ENCODE measurements around the gene NDST1. TPM values are rescaled to one million over a fixed set of nuclear protein-coding genes. Genes with fewer than 3 reads are reported as not detected.
A peak's percentile ranks its signal among the peaks of the same experiment; 100 is the strongest.

Gene NDST1
- total RNA-seq, 4 donors from 2014 or later, result 68.8 to 104 (median 96.4) TPM

DNA sequence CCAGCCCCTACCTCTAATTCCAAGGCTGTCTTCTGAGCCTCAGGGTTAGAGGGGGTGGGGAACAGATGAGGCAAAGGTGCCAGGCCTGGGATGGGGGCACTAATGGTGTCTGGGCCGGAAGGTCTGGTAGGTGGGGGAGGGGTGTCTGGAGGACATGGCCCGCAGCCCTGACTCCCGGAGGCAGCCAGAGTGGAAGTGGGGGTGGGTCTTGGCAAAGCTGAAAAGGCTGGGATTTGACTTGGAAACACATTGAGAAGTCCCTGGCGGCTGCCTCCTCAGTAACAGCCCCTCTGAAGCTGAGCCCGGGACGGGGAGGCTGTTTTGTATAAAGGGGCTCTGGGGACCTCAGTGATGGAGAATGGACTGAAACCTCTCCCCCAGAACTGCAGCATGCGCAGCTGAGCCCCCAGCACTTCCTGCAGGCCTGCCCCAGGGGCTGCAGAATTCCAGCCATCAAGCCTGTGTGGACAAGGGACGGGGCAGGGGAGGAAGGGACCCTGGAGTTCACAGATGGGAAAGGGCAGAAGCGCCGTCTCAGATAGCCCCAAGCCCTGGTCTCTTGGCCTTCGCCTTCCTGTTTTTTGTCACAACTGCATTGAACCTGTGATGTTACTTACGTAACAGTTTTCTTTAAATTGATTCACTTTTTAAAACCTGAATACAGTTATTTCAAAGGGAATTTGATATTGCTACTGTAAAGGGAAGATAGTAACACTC, 83.2 kb downstream of the NDST1 start:
- no peaks in the 10 kb centered on the region for H3K27me3 ChIP-seq
- intact Hi-C loops (cut with DNase I; ENCODE audit: low total_unique reads) (no loop called here), in situ Hi-C loops (cut with MboI; ENCODE audit: low pct_ligation_motif_present in 1 of 4, low pct_unique_long_range_greater_than_20kb in 1 of 4, low sequenced_read_pairs in 3 of 4) (no loop called here)
- H3K27ac ChIP-seq, result peak overlapping the region; percentile 68 to 81 (median 76)
- no peaks in the 10 kb centered on the region for H3K36me3 ChIP-seq
- TF ChIP-seq POLR2AphosphoS5 (IDR thresholded peaks at IDR 0.05), result no peak
- no peak for TF ChIP-seq POLR2A (IDR thresholded peaks at IDR 0.05)
- H3K4me1 ChIP-seq, result peaks cover 14 to 61% (median 44%) of the 10 kb centered on the region in 4 donors
- 39 to 48% methylated on average over 5 to 12 of the region's 12 CpGs for WGBS, 2 donors (ENCODE audit: low coverage in 1 of 2)
- no peaks in the 10 kb centered on the region for H3K9me3 ChIP-seq
- no peak for DNase-seq
- no peak overlapping the region for H3K4me3 ChIP-seq

DNA sequence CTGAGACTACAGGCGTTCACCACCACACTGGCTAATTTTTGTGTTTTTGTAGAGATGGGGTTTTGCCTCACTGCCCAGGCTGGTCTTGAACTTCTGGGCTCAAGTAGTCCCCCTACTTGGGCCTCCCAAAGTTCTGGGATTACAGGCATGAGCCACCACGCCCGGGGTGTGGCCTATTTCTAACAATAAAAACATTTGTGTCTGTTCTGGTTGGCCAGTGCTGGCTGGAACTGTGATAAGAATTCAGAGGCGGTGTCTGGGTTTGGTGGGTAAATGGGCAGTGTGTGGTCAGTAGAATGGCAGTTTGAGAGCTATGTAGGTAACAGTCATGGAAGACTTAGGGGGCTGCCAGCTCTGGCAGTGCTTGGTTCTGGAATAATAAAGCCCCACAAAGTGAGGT, 85.7 kb downstream of the NDST1 start:
- Histone ChIP-seq H3K36me3 (no peaks in the 10 kb centered on the region), H3K27me3 (no peaks in the 10 kb centered on the region), H3K4me1 (peaks cover 14 to 51% (median 37%) of the 10 kb centered on the region in 4 donors), H3K27ac (peak overlapping the region in 3 of 4 donors; percentile 4 to 36 (median 18)), H3K4me3 (no peak overlapping the region), H3K9me3 (no peaks in the 10 kb centered on the region)
- intact Hi-C loops (cut with DNase I; ENCODE audit: low total_unique reads) (no loop called here), in situ Hi-C loops (cut with MboI; ENCODE audit: low pct_ligation_motif_present in 1 of 4, low pct_unique_long_range_greater_than_20kb in 1 of 4, low sequenced_read_pairs in 3 of 4) (no loop called here)
- TF ChIP-seq POLR2A (IDR thresholded peaks at IDR 0.05), result no peak
- TF ChIP-seq EP300 (IDR thresholded peaks at IDR 0.05; ENCODE audit: low read depth), result no peak
- no peak for TF ChIP-seq POLR2AphosphoS5 (IDR thresholded peaks at IDR 0.05)
- TF ChIP-seq, protein P1, sequence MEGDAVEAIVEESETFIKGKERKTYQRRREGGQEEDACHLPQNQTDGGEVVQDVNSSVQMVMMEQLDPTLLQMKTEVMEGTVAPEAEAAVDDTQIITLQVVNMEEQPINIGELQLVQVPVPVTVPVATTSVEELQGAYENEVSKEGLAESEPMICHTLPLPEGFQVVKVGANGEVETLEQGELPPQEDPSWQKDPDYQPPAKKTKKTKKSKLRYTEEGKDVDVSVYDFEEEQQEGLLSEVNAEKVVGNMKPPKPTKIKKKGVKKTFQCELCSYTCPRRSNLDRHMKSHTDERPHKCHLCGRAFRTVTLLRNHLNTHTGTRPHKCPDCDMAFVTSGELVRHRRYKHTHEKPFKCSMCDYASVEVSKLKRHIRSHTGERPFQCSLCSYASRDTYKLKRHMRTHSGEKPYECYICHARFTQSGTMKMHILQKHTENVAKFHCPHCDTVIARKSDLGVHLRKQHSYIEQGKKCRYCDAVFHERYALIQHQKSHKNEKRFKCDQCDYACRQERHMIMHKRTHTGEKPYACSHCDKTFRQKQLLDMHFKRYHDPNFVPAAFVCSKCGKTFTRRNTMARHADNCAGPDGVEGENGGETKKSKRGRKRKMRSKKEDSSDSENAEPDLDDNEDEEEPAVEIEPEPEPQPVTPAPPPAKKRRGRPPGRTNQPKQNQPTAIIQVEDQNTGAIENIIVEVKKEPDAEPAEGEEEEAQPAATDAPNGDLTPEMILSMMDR (IDR thresholded peaks at IDR 0.05), result no peak
- peak; percentile 54 for DNase-seq
- WGBS, 2 donors (ENCODE audit: low coverage in 1 of 2), result 45 to 59% methylated on average over 2 to 4 of the region's 4 CpGs

DNA sequence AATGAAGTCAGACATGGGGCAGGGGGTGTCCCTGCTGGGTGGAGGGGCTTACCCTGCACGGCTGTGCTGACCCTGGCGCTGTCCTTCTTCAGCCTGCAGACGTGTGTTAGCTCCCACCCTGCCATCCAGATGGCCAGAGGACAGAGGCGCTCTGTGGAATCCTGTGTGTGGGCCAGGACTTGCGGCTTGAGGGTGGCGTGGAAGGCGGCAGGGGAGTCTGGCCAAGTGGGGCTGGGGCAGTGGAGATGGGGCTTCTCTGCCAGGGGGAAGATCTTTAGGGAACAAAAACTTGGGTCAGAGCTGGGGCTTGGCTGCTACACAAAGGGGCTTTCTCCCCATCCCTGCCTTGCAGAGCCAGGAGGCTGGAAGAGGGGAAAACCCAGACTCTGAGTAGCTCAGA, 86.1 kb downstream of the NDST1 start:
- DNase-seq, result no peak
- intact Hi-C loops (cut with DNase I; ENCODE audit: low total_unique reads), result no loop called here
- Histone ChIP-seq H3K36me3 (no peaks in the 10 kb centered on the region), H3K9me3 (no peaks in the 10 kb centered on the region), H3K27ac (peak overlapping the region in 3 of 4 donors; percentile 4 to 36 (median 18)), H3K27me3 (no peaks in the 10 kb centered on the region), H3K4me3 (no peak overlapping the region), H3K4me1 (peaks cover 14 to 47% (median 37%) of the 10 kb centered on the region in 4 donors)
- 75% methylated on average over 7 of the region's 7 CpGs; no CpG with 5 or more reads in 1 of the 2 donors for WGBS, 2 donors (ENCODE audit: low coverage in 1 of 2)
- no peak for TF ChIP-seq POLR2AphosphoS5 (IDR thresholded peaks at IDR 0.05)
- TF ChIP-seq, protein P1 (IDR thresholded peaks at IDR 0.05), result no peak
- no peak for TF ChIP-seq EP300 (IDR thresholded peaks at IDR 0.05; ENCODE audit: low read depth)
- no peak for TF ChIP-seq POLR2A (IDR thresholded peaks at IDR 0.05)
- in situ Hi-C loops (cut with MboI; ENCODE audit: low pct_ligation_motif_present in 1 of 4, low pct_unique_long_range_greater_than_20kb in 1 of 4, low sequenced_read_pairs in 3 of 4), result no loop called here

DNA sequence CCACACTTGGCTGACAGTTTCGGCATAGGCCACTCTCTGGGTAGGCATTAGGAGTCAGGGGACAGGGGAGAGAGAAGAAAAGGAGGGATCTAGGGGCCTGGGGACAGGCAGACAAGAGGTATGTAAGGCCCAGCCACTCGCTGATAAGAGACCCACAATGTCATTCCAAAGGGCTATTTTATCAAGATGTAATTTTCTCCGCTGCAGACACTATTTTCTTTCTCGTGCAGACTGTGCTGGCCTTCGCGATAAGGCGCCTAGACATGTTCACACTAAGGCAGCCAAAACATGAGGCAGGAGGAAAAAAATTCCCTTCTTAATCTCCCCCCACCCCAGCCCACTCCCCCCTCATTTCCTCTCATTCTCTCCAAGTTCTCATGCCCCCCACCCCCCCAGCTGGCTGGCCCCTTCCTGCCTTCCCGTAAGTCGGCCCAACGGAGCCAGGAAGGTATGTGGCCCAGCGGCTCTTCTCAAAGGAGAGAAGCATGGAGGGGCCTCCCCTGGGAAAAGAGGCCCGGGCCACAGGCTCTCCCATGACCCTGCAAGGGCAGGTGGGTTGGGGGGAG, 87.6 kb downstream of the NDST1 start:
- TF ChIP-seq, protein P1 (IDR thresholded peaks at IDR 0.05), result no peak
- TF ChIP-seq POLR2A (IDR thresholded peaks at IDR 0.05) (no peak), POLR2AphosphoS5 (IDR thresholded peaks at IDR 0.05) (no peak), EP300 (IDR thresholded peaks at IDR 0.05; ENCODE audit: low read depth) (no peak)
- in situ Hi-C loops (cut with MboI; ENCODE audit: low pct_ligation_motif_present in 1 of 4, low pct_unique_long_range_greater_than_20kb in 1 of 4, low sequenced_read_pairs in 3 of 4) (no loop called here), intact Hi-C loops (cut with DNase I; ENCODE audit: low total_unique reads) (loop anchor here (5.0 kb wide), 1 partner anchor 1418 kb away; no protein-coding TSS in a partner anchor)
- H3K27ac ChIP-seq, result no peak overlapping the region
- no peak for DNase-seq
- H3K36me3 ChIP-seq, result no peaks in the 10 kb centered on the region
- no peaks in the 10 kb centered on the region for H3K27me3 ChIP-seq
- no peaks in the 10 kb centered on the region for H3K9me3 ChIP-seq
- peaks cover 16 to 45% (median 31%) of the 10 kb centered on the region in 4 donors for H3K4me1 ChIP-seq
- H3K4me3 ChIP-seq, result no peak overlapping the region
- 81 to 100% methylated on average over 4 to 12 of the region's 12 CpGs for WGBS, 2 donors (ENCODE audit: low coverage in 1 of 2)

Data from transverse colon (tissue), 4 donors.